ENCODE results near the gene PPEF1. TPM values are rescaled to one million over a fixed set of nuclear protein-coding genes. Genes with fewer than 3 reads are reported as not detected.
A peak's percentile ranks its signal among the peaks of the same experiment; 100 is the strongest.

Gene PPEF1
- total and polyA plus RNA-seq, 2 of the 4 experiments (the other 2 are of a cell fraction): not detected

GRCh38 chrX:18872621-18873020 lies 165.2 kb downstream of the PPEF1 start:
- CTCF ChIA-PET: no interaction called here
- 100% methylated on average over 2 of the region's 8 CpGs; no CpG with 5 or more reads in 1 of the 2 experiments for WGBS, 2 experiments (ENCODE audit: extremely low coverage in 2 of 2, insufficient read length in 1 of 2)
- no TSS peak for BruUV-seq (replicated peaks)

More at GRCh38 chrX:18872621-18873020, 165.2 kb downstream of the PPEF1 start:
- Histone ChIP-seq H3K27me3 (ENCODE audit: control insufficient read depth, insufficient read depth, low read length) (no peaks in the 10 kb centered on the region; the same call in 1 of the 2 replicates), H2BK120ac (ENCODE audit: low read depth, low read length) (no peak overlapping the region), H3K36me3 (ENCODE audit: control insufficient read depth, insufficient read depth, low read length) (no peaks in the 10 kb centered on the region), H3K9me3 (ENCODE audit: control insufficient read depth, insufficient read depth, low read length) (no peaks in the 10 kb centered on the region), H4K5ac (ENCODE audit: low read depth, low read length) (no peak overlapping the region), H3K4ac (ENCODE audit: low read depth, low read length) (no peak overlapping the region), H4K20me1 (ENCODE audit: insufficient read depth, low read length) (no peaks in the 10 kb centered on the region), H3K14ac (replicated peaks; ENCODE audit: low read depth, low read length) (no peak overlapping the region), H2AFZ (replicated peaks; ENCODE audit: low read length, poor library complexity) (peak overlapping the region; percentile 59), H3K9me1 (ENCODE audit: insufficient read depth, low read length) (no peaks in the 10 kb centered on the region), H3K56ac (ENCODE audit: extremely low read depth, insufficient read depth, low read length) (no peak overlapping the region), H3K4me3 (ENCODE audit: insufficient read depth, low read depth, low read length) (no peak overlapping the region), H3K4me1 (ENCODE audit: control insufficient read depth, insufficient read depth, low read length) (peaks cover 2% of the 10 kb centered on the region; the same call in 1 of the 2 replicates), H3K23ac (ENCODE audit: low read depth, low read length) (no peak overlapping the region), H2BK5ac (ENCODE audit: low read depth, low read length, poor library complexity, severe bottlenecking) (no peak overlapping the region), H4K8ac (ENCODE audit: low read depth in 2 of 2, low read length in 2 of 2) (no peak overlapping the region), H4K91ac (ENCODE audit: insufficient read depth, low read depth, low read length) (no peak overlapping the region), H3K18ac (ENCODE audit: low read depth, low read length) (no peak overlapping the region), H3K27ac (ENCODE audit: insufficient read depth, low read length) (no peak overlapping the region), H2AK9ac (replicated peaks; ENCODE audit: low read depth, low read length, poor library complexity) (no peak overlapping the region), H2AK5ac (ENCODE audit: low read depth, low read length) (no peak overlapping the region), H2BK20ac (ENCODE audit: low read depth, low read length) (no peak overlapping the region), H3K9ac (ENCODE audit: low read depth, low read length) (no peak overlapping the region), H3K79me1 (ENCODE audit: low read depth in 1 of 2, low read length in 2 of 2) (no peaks in the 10 kb centered on the region), H2BK15ac (ENCODE audit: low read depth, low read length) (no peak overlapping the region), H3K4me2 (ENCODE audit: low read depth, low read length) (no peak overlapping the region)
- no peak for ATAC-seq (ENCODE audit: low read depth)
- TF ChIP-seq MAZ (IDR thresholded peaks at IDR 0.05; ENCODE audit: borderline replicate concordance, low read depth, low read length): no peak
- TF ChIP-seq BHLHE40 (IDR thresholded peaks at IDR 0.05; ENCODE audit: low read depth, low read length): no peak
- TF ChIP-seq ELK1 (IDR thresholded peaks at IDR 0.05; ENCODE audit: borderline replicate concordance, low read depth, low read length): no peak
- TF ChIP-seq SMC3 (IDR thresholded peaks at IDR 0.05; ENCODE audit: low read depth, low read length): no peak
- no peak for TF ChIP-seq CTCF (conservative IDR thresholded peaks at IDR 0.05; ENCODE audit: low read depth, low read length)
- TF ChIP-seq MXI1 (IDR thresholded peaks at IDR 0.05; ENCODE audit: borderline replicate concordance, low read depth, low read length): no peak
- TF ChIP-seq FOS (IDR thresholded peaks at IDR 0.05; ENCODE audit: low read depth, low read length): no peak
- POLR2A ChIA-PET (ENCODE audit: unreplicated experiment): no interaction called here
- no peak for DNase-seq
- dilution Hi-C loops (cut with HindIII; ENCODE audit: low sequenced_read_pairs, unreplicated experiment): no loop called here
- intact Hi-C loops (cut with micrococcal nuclease): no loop called here
- in situ Hi-C loops (cut with MboI; ENCODE audit: low sequenced_read_pairs): no loop called here
